Thymus (tissue), 11 donors: ENCODE measurements around the gene APOL3. TPM values are rescaled to one million over a fixed set of nuclear protein-coding genes. Genes with fewer than 3 reads are reported as not detected.

Experiments
- DNase-seq, 9 donors: peaks; one replicate each; pipeline ENCODE4 v3.0.0-alpha.2; 2013; ENCODE audit warnings: low spot score in 9 of 9, low read depth in 6 of 9, missing footprints in 1 of 9
- H3K27ac ChIP-seq, 2 donors: one replicate each; pipeline ENCODE4 v1.5.1; 2013; ENCODE audit warnings: control low read depth in 1 of 2, low read depth in 1 of 2, low read length in 1 of 2, mild to moderate bottlenecking in 1 of 2, moderate library complexity in 1 of 2
- H3K27me3 ChIP-seq, 2 donors: one replicate each; pipeline ENCODE4 v1.5.1; 2013; ENCODE audit warnings: low read length in 1 of 2; ENCODE audit not compliant: control insufficient read depth in 2 of 2, insufficient read depth in 1 of 2
- H3K36me3 ChIP-seq, 2 donors: one replicate each; pipeline ENCODE4 v1.5.1; 2013; ENCODE audit warnings: low read length in 1 of 2, mild to moderate bottlenecking in 1 of 2, moderate library complexity in 1 of 2; ENCODE audit not compliant: control insufficient read depth in 2 of 2, insufficient read depth in 2 of 2
- H3K4me1 ChIP-seq, 2 donors: one replicate each; pipeline ENCODE4 v1.5.1; 2013; ENCODE audit warnings: low read length in 2 of 2; ENCODE audit not compliant: control insufficient read depth in 2 of 2, insufficient read depth in 2 of 2
- H3K4me3 ChIP-seq, 2 donors: one replicate each; pipeline ENCODE4 v1.5.1; 2013; ENCODE audit warnings: low read length in 2 of 2, control low read depth in 1 of 2, mild to moderate bottlenecking in 1 of 2
- H3K9me3 ChIP-seq, 2 donors: one replicate each; pipeline ENCODE4 v1.5.1; 2013; ENCODE audit warnings: low read length in 1 of 2, mild to moderate bottlenecking in 1 of 2; ENCODE audit not compliant: control insufficient read depth in 2 of 2, insufficient read depth in 1 of 2
- WGBS: extraction: QIAGEN DNeasy Blood & Tissue Kit; methylation state at CpG from one replicate; pipeline ENCODE4 v1.1.7; 2013; 5-methylcytosine and 5-hydroxymethylcytosine counted together
- polyA plus RNA-seq: library from polyadenylated mRNA; stranded (reverse); fragments of 200-250 nt; gene quantifications from one replicate; pipeline ENCODE4 v1.2.3, GENCODE V29; 2013
- total RNA-seq: library from RNA; stranded (reverse); fragments of 120-200 nt; gene quantifications from one replicate; pipeline ENCODE4 v1.2.4, GENCODE V29; 2013
- donor health status: healthy.

Gene APOL3
- total and polyA plus RNA-seq, 2 donors, result 35.1 to 42.6 TPM

DNA sequence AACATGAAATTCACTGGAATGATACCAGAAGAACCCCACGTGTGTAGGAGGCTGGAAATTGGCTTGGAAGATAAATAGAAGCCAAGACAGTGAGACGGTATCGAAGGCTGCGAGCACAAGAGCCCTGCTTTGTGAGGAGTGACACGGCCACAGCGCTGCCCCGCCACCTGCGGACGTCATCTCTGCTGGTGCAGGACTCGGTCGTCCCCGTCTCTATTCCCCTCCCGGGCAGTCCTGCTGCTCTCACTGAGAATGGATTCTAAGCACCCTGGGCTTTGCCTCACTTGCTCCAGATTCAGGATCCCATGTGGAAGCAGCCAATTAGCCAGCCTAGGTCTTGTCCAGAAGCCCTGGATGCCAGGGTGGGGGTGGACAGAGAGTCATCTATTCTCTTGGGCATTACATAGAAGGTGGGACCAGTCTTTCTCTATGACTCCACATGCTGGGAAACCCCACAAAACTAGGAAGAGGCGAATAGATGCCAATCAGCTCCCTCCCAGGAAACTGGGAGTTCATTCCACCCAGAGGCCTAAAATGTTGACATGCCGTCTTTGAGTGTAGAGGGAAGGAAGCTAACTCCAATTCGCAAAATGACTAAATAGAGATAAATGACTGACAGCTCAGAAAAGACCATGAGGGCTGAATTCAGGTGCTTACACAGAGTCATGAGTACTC lies 25.1 kb downstream of the APOL3 start:
- H3K9me3 ChIP-seq, result no peaks in the 10 kb centered on the region
- H3K27ac ChIP-seq, result no peak overlapping the region
- no peaks in the 10 kb centered on the region for H3K36me3 ChIP-seq
- H3K4me1 ChIP-seq, result no peaks in the 10 kb centered on the region
- no peak for DNase-seq
- WGBS, result 93% methylated on average over 16 of the region's 16 CpGs
- H3K4me3 ChIP-seq, result no peak overlapping the region
- H3K27me3 ChIP-seq, result peaks cover 0 to 9% of the 10 kb centered on the region in 2 donors

DNA sequence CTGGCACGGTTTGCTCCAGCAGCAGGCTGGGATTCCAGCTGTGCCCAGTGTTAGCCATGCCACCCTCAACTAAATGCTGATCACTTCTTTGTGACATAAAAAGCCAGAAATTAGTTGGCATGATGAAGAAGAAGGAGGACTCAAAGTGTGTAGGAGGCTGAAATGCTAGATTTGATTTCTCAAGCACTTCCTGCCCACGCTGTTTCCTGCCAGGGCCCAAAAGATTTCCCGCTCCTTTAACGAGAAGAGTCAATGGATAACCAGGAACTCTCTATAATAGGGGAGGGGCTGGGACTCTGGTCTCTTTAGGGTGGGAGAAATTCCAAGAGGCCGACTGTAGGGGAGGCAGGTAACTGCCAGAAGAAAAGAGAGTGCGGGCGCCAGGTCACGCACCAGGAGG lies 26.4 kb downstream of the APOL3 start:
- no peaks in the 10 kb centered on the region for H3K9me3 ChIP-seq
- WGBS, result 72% methylated on average over 8 of the region's 8 CpGs
- H3K27ac ChIP-seq, result no peak overlapping the region
- DNase-seq, result no peak
- no peak overlapping the region for H3K4me3 ChIP-seq
- H3K36me3 ChIP-seq, result no peaks in the 10 kb centered on the region
- H3K27me3 ChIP-seq, result peaks cover 0 to 9% of the 10 kb centered on the region in 2 donors
- no peaks in the 10 kb centered on the region for H3K4me1 ChIP-seq

DNA sequence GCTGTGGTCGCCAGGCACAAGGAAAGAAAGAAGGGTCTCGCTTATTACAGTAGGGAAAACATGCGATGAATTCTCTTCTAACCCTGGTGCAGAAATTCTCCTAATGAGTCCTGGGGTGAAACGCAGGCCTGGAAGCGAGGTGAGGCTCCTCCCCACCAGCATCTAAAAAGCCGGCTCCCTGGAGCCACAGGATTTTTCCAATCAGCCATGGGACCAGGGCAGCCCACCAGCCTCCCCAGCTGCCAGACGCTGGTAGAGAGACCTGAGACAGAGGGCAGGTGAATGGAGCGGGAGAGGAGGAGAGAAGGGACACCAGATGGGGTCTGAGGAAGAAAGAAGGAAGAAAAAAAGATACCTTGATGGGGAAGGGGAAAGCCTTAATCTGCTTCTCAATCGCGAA lies 28.6 kb downstream of the APOL3 start:
- Histone ChIP-seq H3K27ac (no peak overlapping the region), H3K9me3 (no peaks in the 10 kb centered on the region), H3K4me3 (no peak overlapping the region), H3K4me1 (no peaks in the 10 kb centered on the region), H3K36me3 (no peaks in the 10 kb centered on the region), H3K27me3 (peaks cover 0 to 12% of the 10 kb centered on the region in 2 donors)
- DNase-seq, result no peak
- WGBS, result 95% methylated on average over 10 of the region's 10 CpGs

DNA sequence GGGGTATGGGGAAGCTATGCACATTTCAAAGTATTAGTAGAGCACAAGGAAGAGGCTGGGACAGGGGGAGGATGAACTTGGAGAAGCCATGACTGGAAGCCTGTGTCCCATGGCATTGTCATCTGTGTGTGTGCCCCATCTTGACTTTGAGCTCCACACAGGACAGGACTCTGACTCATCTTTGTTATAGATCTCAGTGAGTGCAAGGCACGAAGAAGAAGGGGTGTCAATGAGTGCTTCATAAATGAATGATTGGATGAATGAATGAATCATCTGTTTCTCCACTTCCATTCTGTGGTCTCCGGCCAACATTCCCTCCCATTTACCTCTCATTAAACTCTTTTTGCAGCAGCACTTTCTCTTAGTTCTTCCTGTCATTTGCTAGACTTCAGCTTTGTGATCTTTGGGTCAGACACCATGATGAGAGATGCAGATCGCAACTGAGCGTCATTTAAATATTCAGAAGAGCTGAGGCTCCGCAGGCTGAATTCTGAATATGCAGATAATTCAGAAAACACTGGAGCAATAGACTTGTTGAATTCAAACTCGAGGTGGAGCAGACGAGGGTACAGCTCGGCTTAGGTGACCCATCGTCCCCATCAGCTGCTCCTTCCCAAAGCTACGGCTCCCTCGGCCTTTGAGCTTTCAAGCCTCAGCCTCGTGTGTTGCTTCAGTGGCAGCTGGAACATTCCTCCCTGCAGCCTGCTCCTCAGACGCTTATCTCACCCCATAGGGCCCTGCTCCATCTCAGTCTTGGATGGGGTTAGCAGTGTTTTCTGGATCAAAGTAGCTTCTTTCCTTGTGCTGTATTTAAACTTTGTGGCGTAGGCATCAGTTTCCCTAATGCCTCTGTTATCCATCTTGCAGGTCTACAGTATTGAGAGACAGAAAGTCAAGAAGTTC lies 30.8 kb downstream of the APOL3 start:
- no peaks in the 10 kb centered on the region for H3K36me3 ChIP-seq
- H3K27me3 ChIP-seq, result peaks cover 0 to 14% of the 10 kb centered on the region in 2 donors
- H3K4me3 ChIP-seq, result no peak overlapping the region
- no peak for DNase-seq
- H3K9me3 ChIP-seq, result no peaks in the 10 kb centered on the region
- no peaks in the 10 kb centered on the region for H3K4me1 ChIP-seq
- H3K27ac ChIP-seq, result no peak overlapping the region
- WGBS, result 95% methylated on average over 14 of the region's 14 CpGs

DNA sequence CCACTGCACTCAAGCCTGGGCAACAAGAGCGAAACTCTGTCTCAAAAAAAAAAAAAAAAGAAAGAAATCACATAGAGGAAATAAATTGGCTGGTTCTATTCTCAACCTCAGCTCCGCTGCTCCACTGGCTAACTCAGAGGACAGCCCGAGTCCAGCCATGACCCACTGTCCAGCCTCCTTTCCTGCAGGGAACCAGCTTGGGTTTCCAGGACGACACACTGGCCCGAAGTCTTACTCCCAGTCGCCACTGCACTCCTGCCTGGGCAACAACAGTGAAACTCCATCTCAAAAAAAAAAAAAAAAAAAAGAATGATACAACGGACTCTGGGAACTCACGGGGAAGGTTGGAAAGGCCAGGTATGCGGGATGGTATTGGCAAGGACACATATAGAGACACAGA lies 31.5 kb downstream of the APOL3 start:
- Histone ChIP-seq H3K36me3 (no peaks in the 10 kb centered on the region), H3K4me3 (no peak overlapping the region), H3K27me3 (peaks cover 0 to 14% of the 10 kb centered on the region in 2 donors), H3K9me3 (no peaks in the 10 kb centered on the region), H3K4me1 (peaks cover 0 to 2% of the 10 kb centered on the region in 2 donors), H3K27ac (no peak overlapping the region)
- no peak for DNase-seq
- 97% methylated on average over 9 of the region's 9 CpGs for WGBS

DNA sequence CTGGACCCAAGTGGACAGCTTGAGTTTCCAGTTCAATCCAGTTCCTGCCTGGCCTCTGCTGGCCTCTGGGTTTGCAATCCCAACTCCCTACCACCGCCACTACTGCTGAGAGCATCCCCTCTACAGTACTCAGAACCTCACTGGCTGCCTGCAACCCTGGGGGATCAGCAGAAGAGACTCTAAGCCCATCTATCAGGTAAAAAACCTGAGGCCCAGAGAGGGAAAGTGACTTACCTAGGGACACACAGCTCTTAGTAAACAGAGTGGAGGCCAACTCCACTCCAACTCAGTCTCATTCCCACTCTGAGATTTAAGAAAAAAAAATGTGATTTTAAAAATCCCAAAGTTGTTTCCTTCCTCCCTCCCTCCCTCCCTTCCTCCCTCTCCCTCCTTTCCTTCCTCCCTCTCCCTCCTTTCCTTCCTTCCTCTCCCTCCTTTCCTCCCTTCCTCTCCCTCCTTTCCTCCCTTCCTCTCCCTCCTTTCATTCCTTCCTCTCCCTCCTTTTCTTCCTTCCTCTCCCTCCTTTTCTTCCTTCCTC lies 34.5 kb downstream of the APOL3 start:
- 98% methylated on average over 1 of the region's 1 CpG for WGBS
- H3K9me3 ChIP-seq, result peaks cover 0 to 3% of the 10 kb centered on the region in 2 donors
- peaks cover 0 to 6% of the 10 kb centered on the region in 2 donors for H3K27me3 ChIP-seq
- H3K4me1 ChIP-seq, result peaks cover 0 to 6% of the 10 kb centered on the region in 2 donors
- DNase-seq, result no peak
- H3K27ac ChIP-seq, result no peak overlapping the region
- H3K4me3 ChIP-seq, result no peak overlapping the region
- no peaks in the 10 kb centered on the region for H3K36me3 ChIP-seq

DNA sequence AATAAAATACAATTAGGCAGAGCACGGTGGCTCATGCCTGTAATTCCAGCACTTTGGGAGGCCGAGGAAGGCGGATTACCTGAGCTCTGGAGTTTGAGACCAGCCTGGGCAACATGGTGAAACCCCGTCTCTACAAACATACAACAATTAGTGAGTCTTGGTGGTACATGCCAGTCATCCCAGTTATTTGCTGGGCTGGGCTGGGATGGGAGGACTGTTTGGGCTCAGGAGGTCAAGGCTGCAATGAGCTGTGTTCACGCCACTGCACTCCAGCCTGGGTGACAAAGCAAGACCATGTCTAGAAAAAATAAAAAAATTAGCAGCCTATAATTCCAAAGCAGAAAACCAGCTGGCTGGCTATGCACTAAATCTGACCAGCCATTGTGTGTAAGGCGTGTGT lies 35.1 kb downstream of the APOL3 start:
- Histone ChIP-seq H3K4me1 (peaks cover 0 to 6% of the 10 kb centered on the region in 2 donors), H3K27ac (no peak overlapping the region), H3K4me3 (no peak overlapping the region), H3K27me3 (peaks cover 0 to 4% of the 10 kb centered on the region in 2 donors), H3K36me3 (no peaks in the 10 kb centered on the region), H3K9me3 (peaks cover 0 to 3% of the 10 kb centered on the region in 2 donors)
- 96% methylated on average over 6 of the region's 6 CpGs for WGBS
- DNase-seq, result no peak

DNA sequence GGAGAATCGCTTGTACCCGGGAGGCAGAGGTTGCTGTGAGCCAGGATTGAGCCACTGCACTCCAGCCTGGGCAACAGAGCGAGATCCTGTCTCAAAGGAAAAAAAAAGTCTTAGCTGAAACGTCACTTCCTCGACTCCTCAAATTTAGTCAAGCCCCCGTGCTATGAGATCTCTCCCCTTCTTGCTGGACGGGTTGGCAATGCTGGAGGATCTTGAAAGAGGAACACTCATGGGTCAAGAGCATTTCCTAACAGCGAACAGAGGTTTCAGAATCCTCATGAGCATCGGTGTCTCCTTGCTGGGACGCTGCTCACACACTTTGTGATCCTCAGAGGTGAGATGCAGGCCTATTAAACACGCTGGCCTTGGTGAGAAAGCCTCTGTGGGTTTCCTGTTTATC lies 35.9 kb downstream of the APOL3 start:
- Histone ChIP-seq H3K36me3 (no peaks in the 10 kb centered on the region), H3K27ac (no peak overlapping the region), H3K4me3 (no peak overlapping the region), H3K9me3 (peaks cover 0 to 3% of the 10 kb centered on the region in 2 donors), H3K27me3 (peaks cover 0 to 4% of the 10 kb centered on the region in 2 donors), H3K4me1 (peaks cover 0 to 6% of the 10 kb centered on the region in 2 donors)
- DNase-seq, result no peak
- 91% methylated on average over 11 of the region's 11 CpGs for WGBS
